GM12801 (cell line): ENCODE measurements around the gene INHBE.

Experiments
- CTCF ChIP-seq: IDR thresholded peaks from one replicate; pipeline ENCODE4 v1.5.1; 2011; ENCODE audit warnings: control low read depth; ENCODE audit not compliant: insufficient read length; ENCODE audit errors: extremely low read depth

The INHBE gene

DNA sequence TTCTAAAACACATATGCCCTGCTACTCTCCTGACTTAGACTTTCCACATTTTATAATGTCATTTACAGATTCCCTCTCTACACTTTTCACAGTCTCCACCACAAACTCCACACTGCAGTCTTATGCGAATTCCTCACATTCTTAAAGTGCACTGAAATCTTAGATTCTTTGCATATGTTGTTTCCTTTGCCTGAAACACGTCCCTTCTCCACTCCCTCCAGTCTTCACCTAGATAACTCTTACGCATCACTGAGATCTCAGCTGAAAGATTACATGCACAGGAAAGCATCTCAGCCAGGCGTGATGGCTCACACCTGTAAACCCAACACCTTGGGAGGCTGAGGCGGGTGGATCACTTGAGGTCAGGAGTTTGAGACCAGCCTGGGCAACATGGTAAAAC, 28.4 kb downstream of the INHBE start:
- TF ChIP-seq CTCF = no peak

- TF ChIP-seq CTCF = no peak
Observed at GRCh38 chr12:57485695-57486094, 30.6 kb downstream of the INHBE start.

DNA sequence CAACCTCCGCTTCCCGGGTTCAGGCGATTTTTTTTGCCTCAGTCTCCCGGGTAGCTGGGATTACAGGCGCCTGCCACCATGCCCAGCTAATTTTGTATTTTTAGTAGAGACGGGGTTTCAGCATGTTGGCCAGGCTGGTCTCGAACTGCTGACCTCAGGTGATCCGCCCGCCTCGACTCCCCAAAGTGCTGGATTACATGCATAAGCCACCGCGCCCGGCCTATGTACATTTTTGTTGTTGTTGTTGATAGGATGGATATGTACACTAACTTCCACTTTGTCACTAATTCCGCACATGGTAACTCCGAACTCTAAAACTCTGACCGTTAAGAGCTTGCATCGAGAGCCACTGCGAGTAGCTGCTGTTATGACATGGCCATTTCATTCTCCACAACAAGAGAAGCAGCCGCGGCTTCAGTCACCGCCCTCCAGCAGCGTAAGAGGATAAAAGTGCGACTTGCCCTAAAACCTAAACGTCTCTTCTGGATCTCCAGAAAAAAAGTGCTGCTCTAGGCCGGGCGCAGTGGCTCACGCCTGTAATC, 32.0 kb downstream of the INHBE start:
- TF ChIP-seq CTCF = no peak

DNA sequence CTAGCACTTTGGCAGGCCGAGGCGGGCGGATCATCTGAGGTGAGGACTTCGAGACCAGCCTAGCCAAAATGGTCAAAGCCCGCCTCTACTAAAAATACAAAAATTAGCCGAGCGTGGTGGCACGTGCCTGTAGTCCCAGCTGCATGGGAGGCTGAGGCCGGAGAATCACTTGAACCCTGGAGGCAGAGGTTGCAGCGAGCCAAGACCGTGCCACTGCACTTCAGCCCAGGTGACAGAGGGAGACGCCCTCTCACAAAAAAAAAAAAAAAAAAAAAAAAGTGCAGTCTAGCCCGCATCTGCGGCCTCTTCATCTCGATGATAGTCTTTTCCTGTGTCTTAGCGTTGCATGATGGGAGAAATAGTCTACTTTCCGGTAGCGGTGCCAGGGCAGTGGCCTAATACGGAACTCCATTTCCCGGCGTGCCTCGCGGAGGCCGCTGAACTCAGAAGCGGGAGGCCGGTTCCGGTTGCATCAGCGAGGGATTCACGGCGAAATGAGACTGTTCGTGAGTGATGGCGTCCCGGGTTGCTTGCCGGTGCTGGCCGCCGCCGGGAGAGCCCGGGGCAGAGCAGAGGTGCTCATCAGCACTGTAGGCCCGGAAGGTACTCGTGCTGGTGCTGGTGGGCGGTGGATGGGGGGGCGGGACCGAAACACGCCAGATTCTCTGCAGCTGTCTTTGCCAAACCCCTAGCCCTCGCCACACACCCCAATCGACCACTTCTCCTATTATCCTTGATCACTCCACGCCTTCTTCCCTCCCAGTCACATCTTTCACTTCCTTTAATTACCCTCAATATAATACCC, 32.7 kb downstream of the INHBE start, which contains the start of gene MARS1:
TSS of gene MARS1 (plus strand) at position 472 of the 805 bp plus-strand sequence. CDS start at position 495, 23 bp downstream.
- TF ChIP-seq CTCF = no peak

DNA sequence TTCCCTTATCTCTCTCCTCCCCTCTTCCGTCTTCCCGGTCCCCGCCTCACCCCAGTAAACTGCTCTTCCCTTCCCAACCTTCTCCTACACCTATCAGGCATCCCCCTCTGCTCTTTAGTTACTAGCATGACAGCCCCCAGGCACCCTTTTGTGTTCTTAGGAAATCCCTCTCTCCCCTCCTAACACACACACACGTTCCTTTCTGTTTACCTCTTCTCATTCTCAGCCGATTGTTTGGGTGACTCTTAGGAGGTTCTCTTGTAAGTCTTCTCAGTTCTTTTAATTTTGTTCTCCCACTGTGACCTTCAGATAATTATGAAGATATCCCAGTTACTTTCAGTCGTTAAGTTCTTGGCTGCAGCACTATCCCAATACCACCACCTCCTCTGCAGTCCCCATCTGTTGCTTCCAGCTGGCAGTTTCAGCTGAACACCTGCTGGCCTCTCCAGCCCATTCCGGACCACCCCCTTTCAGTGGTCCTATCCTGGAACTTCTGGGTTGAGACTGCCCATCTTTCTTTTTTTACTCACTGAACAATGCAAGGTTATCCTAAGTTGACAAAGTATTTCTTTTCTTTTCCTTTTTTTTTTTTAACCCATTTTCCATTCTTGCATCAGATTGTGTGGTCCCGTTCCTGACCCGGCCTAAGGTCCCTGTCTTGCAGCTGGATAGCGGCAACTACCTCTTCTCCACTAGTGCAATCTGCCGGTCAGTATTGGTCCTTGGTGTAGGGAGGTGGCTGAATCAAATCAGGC, 33.5 kb downstream of the INHBE start:
- TF ChIP-seq CTCF = no peak

DNA sequence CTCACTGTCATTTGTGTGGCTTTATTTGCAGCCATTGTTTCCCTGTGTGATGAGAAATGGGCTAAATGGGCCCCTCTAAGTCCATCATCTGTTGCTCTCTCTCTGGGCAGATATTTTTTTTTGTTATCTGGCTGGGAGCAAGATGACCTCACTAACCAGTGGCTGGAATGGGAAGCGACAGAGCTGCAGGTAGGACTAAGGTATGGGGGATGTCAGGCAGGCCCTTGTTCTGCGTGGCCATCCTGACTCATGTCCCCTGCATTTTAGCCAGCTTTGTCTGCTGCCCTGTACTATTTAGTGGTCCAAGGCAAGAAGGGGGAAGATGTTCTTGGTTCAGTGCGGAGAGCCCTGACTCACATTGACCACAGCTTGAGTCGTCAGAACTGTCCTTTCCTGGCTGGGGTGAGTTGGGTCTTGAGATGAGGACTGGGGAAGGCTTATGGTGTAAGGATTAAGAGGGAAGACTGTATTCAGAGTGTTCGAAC, 34.1 kb downstream of the INHBE start:
- TF ChIP-seq CTCF = no peak

DNA sequence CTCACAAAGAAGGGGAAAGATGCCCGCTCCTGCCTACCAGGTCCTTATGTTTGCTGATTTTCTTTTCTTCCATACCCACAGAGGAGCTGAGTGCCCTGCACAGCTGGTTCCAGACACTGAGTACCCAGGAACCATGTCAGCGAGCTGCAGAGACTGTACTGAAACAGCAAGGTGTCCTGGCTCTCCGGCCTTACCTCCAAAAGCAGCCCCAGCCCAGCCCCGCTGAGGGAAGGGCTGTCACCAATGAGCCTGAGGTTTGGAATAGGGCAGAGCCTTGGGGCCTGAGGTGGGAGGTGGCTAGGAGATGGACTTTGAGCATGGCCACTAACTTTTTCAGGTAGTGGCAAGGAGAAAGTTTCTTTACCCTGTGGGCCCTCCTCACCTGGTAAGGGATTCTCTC, 35.0 kb downstream of the INHBE start:
- no peak for TF ChIP-seq CTCF
